Posterior vena cava (tissue), 2 donors: Measurements from ENCODE around the gene TBX10. TPM values are rescaled to one million over a fixed set of nuclear protein-coding genes. Genes with fewer than 3 reads are reported as not detected.
"Not testable (repeated sequence)": the region's sequence is repeated elsewhere in the genome, so short reads cannot be mapped to it uniquely, and the experiment has no call there.

Experiments used
- DNase-seq: peaks from one replicate; pipeline ENCODE4 v3.0.0-alpha.2; 2020; ENCODE audit warnings: low spot score
- intact Hi-C, 2 donors: fragments of 100-400 bp; cut with DNase I; formaldehyde crosslinking; loops; one replicate each; pipeline versions ENCODE4 v1.14.1 to v1.14.2; 2022 to 2023
- total RNA-seq, 2 donors: library from RNA; stranded (reverse); fragmentation: NEBNext Ultra II Directional; extraction: Animal tissue kit (Norgen Biotek cat#: 25700); gene quantifications; one replicate each; pipeline ENCODE4 v1.2.1, GENCODE V29; 2021
- donor health status: DM: yes; HTN: yes; CAD: no.
- donor health status: DM: yes; HTN: yes; CAD: no.

Gene TBX10
- total RNA-seq, 2 donors from 2014 or later: not detected

- intact Hi-C loops: no loop called here
- no peak for DNase-seq
Measured at GRCh38 chr11:67635231-67635521, 4.4 kb downstream of the TBX10 start.

GRCh38 chr11:67634366-67635230, 5.0 kb downstream of the TBX10 start:
- DNase-seq: peak; percentile 69
- intact Hi-C loops: no loop called here

- intact Hi-C loops: no loop called here
- peak; percentile 74 for DNase-seq
Measured at GRCh38 chr11:67633758-67634365, 5.7 kb downstream of the TBX10 start.

GRCh38 chr11:67632982-67633755, 6.4 kb downstream of the TBX10 start:
- peak; percentile 80 for DNase-seq
- intact Hi-C loops: no loop called here

GRCh38 chr11:67632175-67632981, 7.2 kb downstream of the TBX10 start:
- intact Hi-C loops: no loop called here
- DNase-seq: peak; percentile 62

- DNase-seq: no peak
- intact Hi-C loops: no loop called here
Measured at GRCh38 chr11:67631853-67632174, 7.7 kb downstream of the TBX10 start.

GRCh38 chr11:67631411-67631810, 8.2 kb downstream of the TBX10 start:
- DNase-seq: peak; percentile 66
- intact Hi-C loops: no loop called here

- DNase-seq: no peak
- intact Hi-C loops: no loop called here
Measured at GRCh38 chr11:67630943-67631331, 8.6 kb downstream of the TBX10 start.

GRCh38 chr11:67630228-67630942, 9.2 kb downstream of the TBX10 start:
- peak; percentile 99 for DNase-seq
- intact Hi-C loops: no loop called here

- peak; percentile 96 for DNase-seq
- intact Hi-C loops: no loop called here
Measured at GRCh38 chr11:67629386-67630227, 10.0 kb downstream of the TBX10 start, which contains the start of gene NUDT8. Gene NUDT8 (minus strand): TSS chr11:67629937. CDS start chr11:67629911, 26 bp downstream.

GRCh38 chr11:67628710-67629385, 10.7 kb downstream of the TBX10 start:
- intact Hi-C loops: no loop called here
- peak; percentile 81 for DNase-seq

GRCh38 chr11:67627812-67628624, 11.5 kb downstream of the TBX10 start:
- peak; percentile 76 for DNase-seq

GRCh38 chr11:67627441-67627811, 12.1 kb downstream of the TBX10 start:
- intact Hi-C loops: no loop called here
- DNase-seq: peak; percentile 58

More at GRCh38 chr11:67627812-67628624, 11.5 kb downstream of the TBX10 start:
- intact Hi-C loops: no loop called here

GRCh38 chr11:67626970-67627369, 12.6 kb downstream of the TBX10 start:
- DNase-seq: no peak
- intact Hi-C loops: no loop called here

- intact Hi-C loops: not testable (repeated sequence)
Measured at GRCh38 chr11:67626131-67626833, 13.3 kb downstream of the TBX10 start.

GRCh38 chr11:67623795-67624194, 15.8 kb downstream of the TBX10 start:
- intact Hi-C loops, DNase-seq: not testable (repeated sequence)

More at GRCh38 chr11:67626131-67626833, 13.3 kb downstream of the TBX10 start:
- DNase-seq: not testable (repeated sequence)
